Measurements from ENCODE around the gene ANKRD9.
A peak's percentile ranks its signal among the peaks of the same experiment; 100 is the strongest.

Gene ANKRD9

DNA sequence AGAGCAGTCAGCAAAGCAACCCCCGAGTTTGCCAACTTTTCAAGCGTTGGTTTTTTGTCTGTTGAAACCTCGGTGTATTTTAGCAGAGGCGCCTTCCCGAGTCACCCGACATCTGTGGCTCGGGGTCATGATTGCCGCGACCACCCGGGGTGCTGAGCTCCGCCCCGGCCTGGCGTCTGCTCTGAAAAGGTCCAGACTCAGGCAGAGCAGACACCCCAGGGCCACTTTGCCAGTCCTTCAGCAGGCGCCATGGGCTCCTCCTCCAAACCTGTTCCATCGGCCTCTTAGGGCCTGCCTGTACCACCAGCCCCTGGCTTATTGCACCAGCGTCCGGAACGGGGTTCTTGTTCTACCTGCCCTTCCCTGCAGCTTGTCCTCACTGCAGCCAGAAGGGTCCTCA is 19.1 kb downstream of the ANKRD9 start:
- no peak for DNase-seq (ENCODE audit: low read depth)
- no peak overlapping the region for H3K4me3 ChIP-seq (ENCODE audit: low read depth, low read length)
- TF ChIP-seq, protein P1, sequence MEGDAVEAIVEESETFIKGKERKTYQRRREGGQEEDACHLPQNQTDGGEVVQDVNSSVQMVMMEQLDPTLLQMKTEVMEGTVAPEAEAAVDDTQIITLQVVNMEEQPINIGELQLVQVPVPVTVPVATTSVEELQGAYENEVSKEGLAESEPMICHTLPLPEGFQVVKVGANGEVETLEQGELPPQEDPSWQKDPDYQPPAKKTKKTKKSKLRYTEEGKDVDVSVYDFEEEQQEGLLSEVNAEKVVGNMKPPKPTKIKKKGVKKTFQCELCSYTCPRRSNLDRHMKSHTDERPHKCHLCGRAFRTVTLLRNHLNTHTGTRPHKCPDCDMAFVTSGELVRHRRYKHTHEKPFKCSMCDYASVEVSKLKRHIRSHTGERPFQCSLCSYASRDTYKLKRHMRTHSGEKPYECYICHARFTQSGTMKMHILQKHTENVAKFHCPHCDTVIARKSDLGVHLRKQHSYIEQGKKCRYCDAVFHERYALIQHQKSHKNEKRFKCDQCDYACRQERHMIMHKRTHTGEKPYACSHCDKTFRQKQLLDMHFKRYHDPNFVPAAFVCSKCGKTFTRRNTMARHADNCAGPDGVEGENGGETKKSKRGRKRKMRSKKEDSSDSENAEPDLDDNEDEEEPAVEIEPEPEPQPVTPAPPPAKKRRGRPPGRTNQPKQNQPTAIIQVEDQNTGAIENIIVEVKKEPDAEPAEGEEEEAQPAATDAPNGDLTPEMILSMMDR (IDR thresholded peaks at IDR 0.05; ENCODE audit: control insufficient read depth, extremely low read depth, insufficient read depth): no peak

DNA sequence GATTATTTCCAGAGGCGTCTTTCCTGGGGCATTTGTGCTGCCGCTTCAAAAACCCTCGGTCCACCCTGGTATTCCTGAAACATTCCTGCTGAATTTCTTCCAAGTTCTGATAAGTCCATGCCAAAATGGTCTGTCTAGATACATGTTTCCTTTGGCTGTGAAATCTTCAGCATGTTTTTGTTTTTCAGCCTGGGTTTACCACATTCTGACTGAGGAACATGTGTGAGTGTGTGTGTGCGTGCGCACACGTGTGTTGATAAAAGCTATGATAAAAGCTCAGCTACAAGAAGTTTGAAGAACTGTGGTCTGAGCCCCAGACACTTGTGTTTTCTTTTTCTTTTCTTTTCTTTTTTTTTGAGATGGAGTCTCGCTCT is 22.4 kb downstream of the ANKRD9 start:
- no peak for DNase-seq (ENCODE audit: low read depth)
- no peak overlapping the region for H3K4me3 ChIP-seq (ENCODE audit: low read depth, low read length)
- TF ChIP-seq, protein P1 (IDR thresholded peaks at IDR 0.05; ENCODE audit: control insufficient read depth, extremely low read depth, insufficient read depth): no peak

DNA sequence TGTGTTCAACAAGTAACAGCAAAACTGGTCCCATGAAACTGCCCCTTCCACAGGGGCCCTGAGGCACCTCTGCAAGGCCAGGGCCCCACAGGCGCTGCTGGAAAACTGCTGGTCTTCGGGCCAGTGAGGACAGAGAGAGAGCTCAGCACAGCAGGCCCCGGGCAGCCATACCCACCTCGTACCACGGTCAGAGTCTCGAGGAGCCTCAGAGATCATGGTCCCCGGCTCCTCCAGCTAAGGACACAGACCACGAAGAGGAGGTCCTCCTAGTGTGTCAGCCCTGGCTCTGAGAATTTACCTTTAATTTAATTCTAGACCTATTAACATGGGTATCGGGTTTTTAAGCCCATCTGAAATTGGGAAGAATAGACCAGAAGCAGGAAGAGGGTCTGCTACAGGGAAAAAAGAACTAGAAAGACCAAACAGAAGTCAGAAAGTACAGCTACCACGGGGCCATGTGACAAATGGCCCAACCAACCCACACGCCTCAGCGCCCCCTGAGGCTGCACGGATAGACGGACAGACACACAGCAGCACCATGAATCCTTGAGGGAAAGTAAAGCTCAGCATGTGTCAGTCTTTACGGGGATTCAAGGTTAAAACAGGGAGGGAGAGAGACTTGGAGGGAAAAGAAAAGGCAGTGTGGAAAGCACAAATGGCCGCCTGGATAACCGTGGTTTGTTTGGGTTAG is 22.9 kb downstream of the ANKRD9 start:
- DNase-seq (ENCODE audit: low read depth): no peak
- TF ChIP-seq, protein P1 (IDR thresholded peaks at IDR 0.05; ENCODE audit: control insufficient read depth, extremely low read depth, insufficient read depth): no peak
- no peak overlapping the region for H3K4me3 ChIP-seq (ENCODE audit: low read depth, low read length)

DNA sequence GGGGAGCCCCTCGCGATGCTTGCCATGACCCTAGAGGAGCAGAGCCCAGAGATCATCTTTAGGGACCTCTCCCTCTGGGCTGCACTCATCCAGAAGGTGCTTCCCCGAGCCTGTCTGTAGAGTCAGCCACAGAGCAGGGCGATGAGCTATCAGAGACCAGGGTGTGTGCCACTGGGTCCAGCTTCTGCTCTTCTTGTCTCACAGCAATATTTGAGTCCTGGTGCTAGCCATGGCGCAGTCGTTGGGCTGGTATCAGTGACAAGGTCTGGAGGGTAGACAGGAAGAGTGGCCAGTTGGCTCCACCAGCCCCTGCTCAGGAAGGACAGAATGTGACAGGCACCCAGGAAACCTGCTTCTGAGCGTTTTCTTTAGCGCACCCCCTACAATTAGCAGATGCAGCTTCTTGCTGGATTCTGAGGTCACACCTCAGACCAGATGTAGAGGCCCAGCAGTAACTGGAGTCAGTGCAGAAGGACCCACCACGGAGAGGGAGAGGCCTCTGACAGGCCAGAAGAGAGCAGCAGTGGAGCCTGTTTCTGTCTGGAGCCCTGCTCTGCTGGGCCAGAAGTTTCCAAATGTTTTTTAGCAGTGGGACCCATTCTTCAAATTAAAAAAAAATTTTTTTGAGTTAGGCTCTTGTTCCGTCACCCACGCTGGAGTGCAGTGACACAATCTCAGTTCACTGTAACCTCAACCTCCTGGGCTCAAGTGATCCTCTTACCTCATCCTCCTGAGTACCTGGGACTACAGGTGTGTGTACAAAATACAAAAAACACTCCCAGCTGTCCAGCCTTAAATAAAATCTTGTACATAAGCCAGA is 23.7 kb downstream of the ANKRD9 start:
- TF ChIP-seq, protein P1 (IDR thresholded peaks at IDR 0.05; ENCODE audit: control insufficient read depth, extremely low read depth, insufficient read depth): no peak
- H3K4me3 ChIP-seq (ENCODE audit: low read depth, low read length): no peak overlapping the region
- DNase-seq (ENCODE audit: low read depth): no peak

DNA sequence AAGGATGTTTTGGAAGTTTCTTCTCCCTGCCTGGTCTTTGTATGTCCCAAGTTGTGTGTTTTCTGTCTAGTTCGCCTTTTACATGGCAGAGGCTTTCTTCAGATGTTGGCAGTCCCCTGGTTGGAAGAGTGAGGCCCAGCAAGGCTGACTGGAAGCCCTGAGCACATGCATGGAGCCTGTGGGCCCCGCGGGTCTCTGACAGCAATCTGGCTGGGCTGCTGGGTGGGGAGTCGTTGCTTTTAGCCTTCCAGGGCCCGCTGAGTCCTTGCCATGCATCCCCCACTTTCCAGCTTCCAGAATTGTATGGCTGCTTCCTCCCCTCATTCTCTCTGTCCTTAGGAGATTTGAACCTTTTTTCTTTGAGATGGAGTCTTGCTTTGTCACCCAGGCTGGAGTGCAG is 25.3 kb downstream of the ANKRD9 start:
- H3K4me3 ChIP-seq (ENCODE audit: low read depth, low read length): no peak overlapping the region
- no peak for DNase-seq (ENCODE audit: low read depth)
- TF ChIP-seq, protein P1 (IDR thresholded peaks at IDR 0.05; ENCODE audit: control insufficient read depth, extremely low read depth, insufficient read depth): no peak

DNA sequence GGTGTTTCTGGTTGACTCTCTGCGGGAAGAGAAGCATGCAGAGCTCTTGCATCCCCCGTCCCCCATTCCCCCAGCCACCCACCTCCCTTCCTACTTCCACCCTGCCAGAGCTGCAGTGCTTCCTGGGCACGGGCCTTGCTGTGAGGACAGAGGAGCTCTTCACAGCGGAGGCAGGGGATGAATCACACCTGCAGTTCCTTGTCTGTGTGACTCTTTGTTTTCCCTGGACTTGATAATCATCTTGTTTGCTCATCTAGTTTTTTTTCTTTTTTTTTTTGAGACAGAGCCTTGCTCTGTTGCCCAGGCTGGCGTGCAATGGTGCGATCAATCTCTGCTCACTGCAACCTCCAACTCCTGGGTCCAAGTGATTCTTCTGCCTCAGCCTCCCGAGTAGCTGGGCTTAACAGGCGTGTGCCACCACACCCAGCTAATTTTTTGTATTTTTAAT is 27.8 kb downstream of the ANKRD9 start:
- peak; percentile 87 for DNase-seq (ENCODE audit: low read depth)
- TF ChIP-seq, protein P1 (IDR thresholded peaks at IDR 0.05; ENCODE audit: control insufficient read depth, extremely low read depth, insufficient read depth): no peak
- no peak overlapping the region for H3K4me3 ChIP-seq (ENCODE audit: low read depth, low read length)

Data from LNCaP clone FGC (cell line).